ENCODE results near the gene C1orf167. TPM values are rescaled to one million over a fixed set of nuclear protein-coding genes. Genes with fewer than 3 reads are reported as not detected.
A peak's percentile ranks its signal among the peaks of the same experiment; 100 is the strongest.

C1orf167 gene
- total RNA-seq, 4 donors from 2014 or later = 0.21 to 0.82 TPM; not detected in 2

- Histone ChIP-seq H3K27me3 (no peaks in the 10 kb centered on the region), H3K9me3 (no peaks in the 10 kb centered on the region), H3K27ac (peak overlapping the region; percentile 54 to 61), H3K36me3 (no peaks in the 10 kb centered on the region), H3K4me3 (peak overlapping the region in 1 of 2 donors; percentile 17), H3K4me1 (peaks cover 0 to 6% of the 10 kb centered on the region in 2 donors)
- intact Hi-C loops (cut with DNase I; ENCODE audit: low total_unique reads) = no loop called here
- TF ChIP-seq CTCF (IDR thresholded peaks at IDR 0.05) = peak; percentile 75 to 85 (median 82)
- no peak for TF ChIP-seq POLR2A (IDR thresholded peaks at IDR 0.05)
- DNase-seq = peak; percentile 64 to 72
Observed at GRCh38 chr1:11784993-11785769, 23.2 kb downstream of the C1orf167 start.

DNA sequence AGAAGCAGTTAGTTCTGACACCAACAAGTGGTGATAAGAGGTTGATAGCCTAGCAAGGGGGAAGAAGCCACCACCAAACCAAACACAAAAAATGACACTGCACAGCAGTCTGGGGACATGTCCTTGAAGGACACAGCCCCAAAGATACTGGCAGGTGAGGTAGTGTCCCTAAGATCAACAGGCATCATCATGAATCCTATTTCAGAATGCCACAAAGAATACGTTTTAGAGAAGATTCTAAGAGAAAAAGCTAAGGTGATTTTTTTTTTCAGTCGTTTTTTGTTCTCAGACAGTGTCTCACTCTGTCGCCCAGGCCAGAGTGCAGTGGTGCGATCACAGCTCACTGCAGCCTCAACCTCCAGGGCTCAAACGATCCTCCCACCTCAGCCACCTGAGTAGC is 24.2 kb downstream of the C1orf167 start:
- DNase-seq = no peak
- Histone ChIP-seq H3K4me1 (peaks cover 0 to 13% of the 10 kb centered on the region in 2 donors), H3K36me3 (no peaks in the 10 kb centered on the region), H3K27me3 (no peaks in the 10 kb centered on the region), H3K9me3 (no peaks in the 10 kb centered on the region), H3K27ac (no peak overlapping the region), H3K4me3 (no peak overlapping the region)
- intact Hi-C loops (cut with DNase I; ENCODE audit: low total_unique reads) = no loop called here
- no peak for TF ChIP-seq POLR2A (IDR thresholded peaks at IDR 0.05)
- TF ChIP-seq CTCF (IDR thresholded peaks at IDR 0.05) = no peak

- H3K4me1 ChIP-seq = peaks cover 0 to 18% of the 10 kb centered on the region in 2 donors
Observed at GRCh38 chr1:11787251-11787803, 25.3 kb downstream of the C1orf167 start.

GRCh38 chr1:11787804-11788436 is 25.9 kb downstream of the C1orf167 start:
- intact Hi-C loops (cut with DNase I; ENCODE audit: low total_unique reads) = no loop called here

More at GRCh38 chr1:11787251-11787803, 25.3 kb downstream of the C1orf167 start:
- intact Hi-C loops (cut with DNase I; ENCODE audit: low total_unique reads) = no loop called here
- no peaks in the 10 kb centered on the region for H3K9me3 ChIP-seq
- H3K27ac ChIP-seq = peak overlapping the region; percentile 91 to 98
- H3K36me3 ChIP-seq = no peaks in the 10 kb centered on the region
- peak in 1 of 2 donors; percentile 63 for DNase-seq
- no peaks in the 10 kb centered on the region for H3K27me3 ChIP-seq
- TF ChIP-seq CTCF (IDR thresholded peaks at IDR 0.05) (no peak), POLR2A (IDR thresholded peaks at IDR 0.05) (no peak)
- H3K4me3 ChIP-seq = no peak overlapping the region

More at GRCh38 chr1:11787804-11788436, 25.9 kb downstream of the C1orf167 start:
- DNase-seq = no peak
- no peak for TF ChIP-seq POLR2A (IDR thresholded peaks at IDR 0.05)
- no peak for TF ChIP-seq CTCF (IDR thresholded peaks at IDR 0.05)
- H3K9me3 ChIP-seq = no peaks in the 10 kb centered on the region
- H3K4me1 ChIP-seq = peaks cover 0 to 18% of the 10 kb centered on the region in 2 donors
- H3K36me3 ChIP-seq = no peaks in the 10 kb centered on the region
- peak overlapping the region; percentile 91 to 98 for H3K27ac ChIP-seq
- H3K27me3 ChIP-seq = no peaks in the 10 kb centered on the region
- no peak overlapping the region for H3K4me3 ChIP-seq

Measured in uterus (tissue), 4 donors.